Measurements from ENCODE around the gene CTSO. TPM values are rescaled to one million over a fixed set of nuclear protein-coding genes. Genes with fewer than 3 reads are reported as not detected.

The CTSO gene
- total RNA-seq, 1 donor from 2014 or later, result 12.9 TPM

- H3K27me3 Mint-ChIP-seq, result peaks cover 6% of the 10 kb centered on the region
- ChIA-PET POLR2A (no interaction called here), CTCF (no interaction called here)
- no peaks in the 10 kb centered on the region for H3K9me3 Mint-ChIP-seq
- ATAC-seq (ENCODE audit: low read depth) (no peak), DNase-seq (no peak)
- intact Hi-C loops (cut with micrococcal nuclease), result no loop called here
- no peak overlapping the region for H3K4me3 Mint-ChIP-seq
- no peaks in the 10 kb centered on the region for H3K36me3 Mint-ChIP-seq (ENCODE audit: low read depth)
- no peak for TF ChIP-seq CTCF (IDR thresholded peaks at IDR 0.05)
- H3K27ac Mint-ChIP-seq, result no peak overlapping the region
- H3K4me1 Mint-ChIP-seq, result no peaks in the 10 kb centered on the region
Observed at GRCh38 chr4:155962767-155963166, 9.1 kb upstream of the CTSO start.

- ATAC-seq (ENCODE audit: low read depth), result no peak
- H3K27me3 Mint-ChIP-seq, result peaks cover 11% of the 10 kb centered on the region
- TF ChIP-seq CTCF (IDR thresholded peaks at IDR 0.05), result no peak
- no peak overlapping the region for H3K27ac Mint-ChIP-seq
- no peak overlapping the region for H3K4me3 Mint-ChIP-seq
- H3K36me3 Mint-ChIP-seq (ENCODE audit: low read depth), result no peaks in the 10 kb centered on the region
- no peaks in the 10 kb centered on the region for H3K4me1 Mint-ChIP-seq
- intact Hi-C loops (cut with micrococcal nuclease), result no loop called here
- no peaks in the 10 kb centered on the region for H3K9me3 Mint-ChIP-seq
- ChIA-PET CTCF (no interaction called here), POLR2A (no interaction called here)
- no peak for DNase-seq
Observed at GRCh38 chr4:155961575-155961974, 7.9 kb upstream of the CTSO start.

GRCh38 chr4:155960522-155960921 is 6.9 kb upstream of the CTSO start:
- Mint-ChIP-seq H3K9me3 (no peaks in the 10 kb centered on the region), H3K4me3 (no peak overlapping the region), H3K4me1 (no peaks in the 10 kb centered on the region), H3K36me3 (ENCODE audit: low read depth) (no peaks in the 10 kb centered on the region), H3K27me3 (peaks cover 11% of the 10 kb centered on the region), H3K27ac (no peak overlapping the region)
- no peak for ATAC-seq (ENCODE audit: low read depth)
- CTCF ChIA-PET, result no interaction called here
- POLR2A ChIA-PET, result no interaction called here
- no peak for DNase-seq
- no peak for TF ChIP-seq CTCF (IDR thresholded peaks at IDR 0.05)
- intact Hi-C loops (cut with micrococcal nuclease), result no loop called here

GRCh38 chr4:155959417-155959816 is 5.8 kb upstream of the CTSO start:
- TF ChIP-seq CTCF (IDR thresholded peaks at IDR 0.05), result no peak
- Mint-ChIP-seq H3K36me3 (ENCODE audit: low read depth) (no peaks in the 10 kb centered on the region), H3K4me3 (no peak overlapping the region), H3K27me3 (peaks cover 11% of the 10 kb centered on the region), H3K27ac (no peak overlapping the region), H3K9me3 (no peaks in the 10 kb centered on the region), H3K4me1 (peaks cover 2% of the 10 kb centered on the region)
- intact Hi-C loops (cut with micrococcal nuclease), result loop anchor here (10.0 kb wide), 1 partner anchor 295 kb away; the partner anchor contains the start of gene GUCY1A1
- ChIA-PET CTCF (no interaction called here), POLR2A (no interaction called here)
- DNase-seq (no peak), ATAC-seq (ENCODE audit: low read depth) (no peak)

- H3K4me1 Mint-ChIP-seq, result peaks cover 21% of the 10 kb centered on the region
- H3K27me3 Mint-ChIP-seq, result peaks cover 11% of the 10 kb centered on the region
- no peak for TF ChIP-seq CTCF (IDR thresholded peaks at IDR 0.05)
- no peak for ATAC-seq (ENCODE audit: low read depth)
- no peak overlapping the region for H3K4me3 Mint-ChIP-seq
- POLR2A ChIA-PET, result no interaction called here
- H3K27ac Mint-ChIP-seq, result no peak overlapping the region
- intact Hi-C loops (cut with micrococcal nuclease), result loop anchor here (10.0 kb wide), 1 partner anchor 292 kb away; the partner anchor contains the start of gene GUCY1A1
- H3K9me3 Mint-ChIP-seq, result no peaks in the 10 kb centered on the region
- DNase-seq, result no peak
- H3K36me3 Mint-ChIP-seq (ENCODE audit: low read depth), result peaks cover 7% of the 10 kb centered on the region
- CTCF ChIA-PET, result no interaction called here
Observed at GRCh38 chr4:155956461-155956860, 2.8 kb upstream of the CTSO start.
